Panc1 (cell line): ENCODE data around the gene PRRX2. TPM values are rescaled to one million over a fixed set of nuclear protein-coding genes. Genes with fewer than 3 reads are reported as not detected.

ENCODE experiments used
- ATAC-seq: fragments of 200-7000 bp; cut with Tn5 transposase; 2 replicates; pipeline ENCODE4 v1.9.1; 2020; ENCODE audit warnings: mild to moderate bottlenecking, moderate library complexity
- BruUV-seq: library from RNA; stranded (reverse); fragments of 400-500 nt; replicated peaks from 2 replicates; lab custom pipeline; 2021; lab: Mats Ljungman, UMichigan
- CTCF ChIA-PET: fragments of 300-600 bp; sonication (Branson Sonifier 250); formaldehyde crosslinking; loops from one replicate; lab custom pipeline; 2022; ENCODE audit warnings: antibody characterized with exemption; lab: Charles Lee
- POLR2A ChIA-PET: fragments of 300-600 bp; sonication (Branson Sonifier 250); formaldehyde crosslinking; loops from one replicate; lab custom pipeline; 2022; ENCODE audit warnings: antibody characterized with exemption; lab: Charles Lee
- DNase-seq: peaks from one replicate; pipeline ENCODE4 v3.0.0-alpha.2; 2010; ENCODE audit warnings: low read depth, low spot score
- H3K27ac ChIP-seq: 2 replicates; pipeline ENCODE4 v1.5.1; 2011; ENCODE audit warnings: mild to moderate bottlenecking, low read length, inconsistent platforms
- H3K27me3 ChIP-seq: fragments of 200-500 bp; sonication (Bioruptor generic); 2 replicates; pipeline ENCODE4 v1.6.0; 2014; ENCODE audit warnings: low read length, inconsistent platforms; ENCODE audit not compliant: control insufficient read depth, insufficient read depth
- H3K36me3 ChIP-seq: fragments of 200-500 bp; sonication (Bioruptor generic); 2 replicates; pipeline ENCODE4 v1.5.1; 2014; ENCODE audit warnings: inconsistent platforms, mild to moderate bottlenecking, low read length, moderate library complexity; ENCODE audit not compliant: control insufficient read depth, insufficient read depth
- H3K4me1 ChIP-seq: 2 replicates; pipeline ENCODE4 v1.5.1; 2011; ENCODE audit warnings: inconsistent platforms, mild to moderate bottlenecking, low read length, moderate library complexity; ENCODE audit not compliant: control insufficient read depth, insufficient read depth
- H3K4me3 ChIP-seq, 2 experiments: 2 replicates each; pipeline ENCODE4 v1.5.1; 2011 to 2012; ENCODE audit warnings: low read depth in 2 of 2, low read length in 2 of 2, mild to moderate bottlenecking in 2 of 2, inconsistent platforms in 1 of 2, moderate library complexity in 1 of 2
- H3K9me3 ChIP-seq: fragments of 200-500 bp; sonication (Bioruptor generic); 2 replicates; pipeline ENCODE4 v1.5.1; 2014; ENCODE audit warnings: low read depth, mild to moderate bottlenecking, inconsistent platforms, low read length, moderate library complexity; ENCODE audit not compliant: control insufficient read depth, insufficient read depth
- CTCF ChIP-seq: fragments of 450-650 bp; IDR thresholded peaks from 2 replicates; pipeline ENCODE4 v1.5.1; 2017; ENCODE audit warnings: mild to moderate bottlenecking
- POLR2AphosphoS5 ChIP-seq: IDR thresholded peaks from 2 replicates; pipeline ENCODE4 v1.6.1; 2012; ENCODE audit warnings: mild to moderate bottlenecking, low read depth, low read length, moderate library complexity
- REST ChIP-seq, 2 experiments: IDR thresholded peaks; 2 replicates each; pipeline ENCODE4 v1.6.1; 2011 to 2012; ENCODE audit warnings: low read depth in 2 of 2, control low read depth in 1 of 2, low read length in 1 of 2, mild to moderate bottlenecking in 1 of 2, moderate library complexity in 1 of 2; ENCODE audit not compliant: insufficient read depth in 1 of 2
- SIN3A ChIP-seq: IDR thresholded peaks from 2 replicates; pipeline ENCODE4 v1.6.1; 2012; ENCODE audit warnings: low read depth, mild to moderate bottlenecking, low read length, moderate library complexity, borderline replicate concordance; ENCODE audit not compliant: insufficient read depth
- TCF7L2 ChIP-seq: IDR thresholded peaks from 2 replicates; pipeline ENCODE4 v1.6.1; 2011; ENCODE audit warnings: mild to moderate bottlenecking, low read depth, low read length, inconsistent platforms
- in situ Hi-C: cut with HindIII; loops from 2 replicates; pipeline ENCODE4 v1.10.0; 2016; ENCODE audit warnings: low sequenced_read_pairs, low pct_unique_long_range_greater_than_20kb
- intact Hi-C: fragments of 100-400 bp; cut with micrococcal nuclease; formaldehyde crosslinking; loops from one replicate; pipeline ENCODE4 v1.10.0; 2022; ENCODE audit not compliant: unreplicated experiment
- total RNA-seq: library from RNA; stranded (reverse); gene quantifications from one replicate; pipeline ENCODE4 v1.2.1, GENCODE V29; 2021; ENCODE audit not compliant: unreplicated experiment

PRRX2 gene
- total RNA-seq, 1 experiment from 2014 or later = 6.3 TPM

GRCh38 chr9:129688285-129689043, 23.0 kb downstream of the PRRX2 start:
- CTCF ChIA-PET = no interaction called here

GRCh38 chr9:129692534-129692933, 27.1 kb downstream of the PRRX2 start:
- Histone ChIP-seq H3K9me3 (no peaks in the 10 kb centered on the region), H3K4me1 (no peaks in the 10 kb centered on the region), H3K36me3 (no peaks in the 10 kb centered on the region), H3K4me3 (no peak overlapping the region), H3K27me3 (no peaks in the 10 kb centered on the region), H3K27ac (no peak overlapping the region)
- no TSS peak for BruUV-seq
- in situ Hi-C loops = no loop called here
- ChIA-PET CTCF (no interaction called here), POLR2A (no interaction called here)
- TF ChIP-seq REST (IDR thresholded peaks at IDR 0.05; ENCODE audit: insufficient read depth in 1 of 2, low read depth in 2 of 2, low read length in 1 of 2) (no peak), CTCF (no peak), SIN3A (no peak), POLR2AphosphoS5 (no peak), TCF7L2 (no peak)
- no peak for ATAC-seq
- no peak for DNase-seq
- intact Hi-C loops = no loop called here

More at GRCh38 chr9:129688285-129689043, 23.0 kb downstream of the PRRX2 start:
- Histone ChIP-seq H3K4me1 (no peaks in the 10 kb centered on the region), H3K27ac (no peak overlapping the region), H3K36me3 (no peaks in the 10 kb centered on the region), H3K9me3 (no peaks in the 10 kb centered on the region), H3K27me3 (no peaks in the 10 kb centered on the region), H3K4me3 (no peak overlapping the region)
- no peak for ATAC-seq
- TF ChIP-seq POLR2AphosphoS5 (no peak), SIN3A (no peak), TCF7L2 (no peak), CTCF (no peak), REST (IDR thresholded peaks at IDR 0.05; ENCODE audit: insufficient read depth in 1 of 2, low read depth in 2 of 2, low read length in 1 of 2) (no peak)
- intact Hi-C loops = no loop called here
- no TSS peak for BruUV-seq
- POLR2A ChIA-PET = no interaction called here
- in situ Hi-C loops = no loop called here
- DNase-seq = no peak
